ENCODE results near the gene HECTD2. TPM values are rescaled to one million over a fixed set of nuclear protein-coding genes. Genes with fewer than 3 reads are reported as not detected.

HECTD2 gene
- total and polyA plus RNA-seq, 2 of the 8 experiments (the other 6 are each of a cell fraction or from before 2014, with no cell fraction given) = 5.7 to 11.9 TPM

- CTCF ChIA-PET (ENCODE audit: partially characterized antibody) = no interaction called here
- no peak overlapping the region for H4K8ac ChIP-seq (ENCODE audit: extremely low read depth, insufficient read depth, low read length)
- TF ChIP-seq MAX (IDR thresholded peaks at IDR 0.05) = no peak
- no peak for TF ChIP-seq HDAC2 (IDR thresholded peaks at IDR 0.05; ENCODE audit: borderline replicate concordance in 1 of 2, low read depth in 2 of 2, low read length in 2 of 2)
- TF ChIP-seq GTF2F1 (IDR thresholded peaks at IDR 0.05; ENCODE audit: borderline replicate concordance, low read depth, low read length) = no peak
- no peak for TF ChIP-seq SIN3A (conservative IDR thresholded peaks at IDR 0.05 in 1 of 2, IDR thresholded peaks at IDR 0.05 in 1 of 2; ENCODE audit: low read depth in 1 of 2, low read length in 2 of 2)
- no peak for TF ChIP-seq ZNF274 (IDR thresholded peaks at IDR 0.05; ENCODE audit: borderline replicate concordance, extremely low read depth, low read length)
- TF ChIP-seq ATF2 (IDR thresholded peaks at IDR 0.05; ENCODE audit: low read length) = no peak
- no peak for TF ChIP-seq BCL11A (IDR thresholded peaks at IDR 0.05; ENCODE audit: low read depth in 2 of 2, low read length in 2 of 2)
- TF ChIP-seq TBP (IDR thresholded peaks at IDR 0.05; ENCODE audit: low read depth, low read length) = no peak
- TF ChIP-seq RXRA (IDR thresholded peaks at IDR 0.05; ENCODE audit: insufficient read depth, low read depth, low read length) = no peak
- TF ChIP-seq PHF8 (conservative IDR thresholded peaks at IDR 0.05; ENCODE audit: low read depth, low read length) = no peak
- TF ChIP-seq SIRT6 (IDR thresholded peaks at IDR 0.05; ENCODE audit: low read length) = no peak
- no peak for TF ChIP-seq CTBP2 (IDR thresholded peaks at IDR 0.05; ENCODE audit: borderline replicate concordance, insufficient read depth, insufficient read length, low read length)
Measured at GRCh38 chr10:91360461-91360860, 49.7 kb upstream of the HECTD2 start.

More at GRCh38 chr10:91360461-91360860, 49.7 kb upstream of the HECTD2 start:
- Histone ChIP-seq H3K4ac (replicated peaks; ENCODE audit: insufficient read length, low read depth, low read length) (no peak overlapping the region), H3K4me1 (replicated peaks in 1 of 4; ENCODE audit: control insufficient read depth in 3 of 4, insufficient read depth in 4 of 4, low read length in 3 of 4) (no peaks in the 10 kb centered on the region), H2BK120ac (replicated peaks; ENCODE audit: low read depth, low read length) (no peak overlapping the region), H2BK15ac (ENCODE audit: low read length) (no peak overlapping the region), H4K91ac (replicated peaks; ENCODE audit: insufficient read length, low read length) (no peak overlapping the region), H3K23me2 (ENCODE audit: low read depth, low read length) (no peaks in the 10 kb centered on the region), H3K4me3 (ENCODE audit: extremely low read depth in 1 of 4, insufficient read depth in 2 of 4, low read depth in 3 of 4, low read length in 4 of 4) (no peak overlapping the region), H2BK20ac (ENCODE audit: low read length) (no peak overlapping the region), H3K36me3 (ENCODE audit: control insufficient read depth in 2 of 4, insufficient read depth in 4 of 4, low read length in 3 of 4) (no peaks in the 10 kb centered on the region), H3K23ac (ENCODE audit: insufficient read length) (no peak overlapping the region), H4K20me1 (replicated peaks in 1 of 2; ENCODE audit: control insufficient read depth in 1 of 2, insufficient read depth in 2 of 2, low read length in 2 of 2) (no peaks in the 10 kb centered on the region), H3K27ac (ENCODE audit: low read depth, low read length) (no peak overlapping the region), H3K27me3 (replicated peaks in 1 of 4; ENCODE audit: control insufficient read depth in 3 of 4, extremely low read depth in 1 of 4, insufficient read depth in 3 of 4, low read length in 3 of 4) (no peaks in the 10 kb centered on the region), H3K9me3 (ENCODE audit: insufficient read depth in 2 of 2, low read depth in 1 of 2, low read length in 1 of 2) (no peaks in the 10 kb centered on the region), H3K79me2 (ENCODE audit: control insufficient read depth in 1 of 2, insufficient read depth in 2 of 2, low read length in 2 of 2) (no peaks in the 10 kb centered on the region), H3K4me2 (ENCODE audit: insufficient read depth in 1 of 2, low read depth in 2 of 2, low read length in 2 of 2) (no peak overlapping the region), H2BK5ac (ENCODE audit: low read depth, low read length) (no peak overlapping the region), H3K79me1 (ENCODE audit: low read depth, low read length) (no peaks in the 10 kb centered on the region), H3K18ac (ENCODE audit: extremely low read depth, low read length) (no peak overlapping the region), H2AK5ac (ENCODE audit: low read depth, low read length) (no peak overlapping the region), H2AFZ (ENCODE audit: low read length) (no peak overlapping the region), H3K14ac (ENCODE audit: insufficient read length) (no peak overlapping the region), H2BK12ac (ENCODE audit: low read depth, low read length) (no peak overlapping the region), H3K9ac (replicated peaks in 1 of 4; ENCODE audit: extremely low read depth in 1 of 4, low read depth in 3 of 4, low read length in 3 of 4) (no peak overlapping the region), H4K5ac (ENCODE audit: insufficient read length, low read depth, low read length) (no peak overlapping the region), H3K56ac (replicated peaks; ENCODE audit: insufficient read length, low read depth, low read length) (no peak overlapping the region)
- FAIRE-seq (no peak), DNase-seq (ENCODE audit: low read depth in 1 of 2, low spot score in 2 of 2) (no peak)
- WGBS, 2 experiments (ENCODE audit: extremely low coverage in 1 of 2, insufficient coverage in 1 of 2, insufficient read length in 1 of 2, insufficient replicate concordance in 2 of 2, low coverage in 1 of 2, low lambda C conversion rate in 2 of 2, missing lambda C conversion rate in 1 of 2) = 95% methylated on average over 3 of the region's 3 CpGs; no CpG with 5 or more reads in 1 of the 2 experiments
- POLR2A ChIA-PET (ENCODE audit: partially characterized antibody) = no interaction called here

All from H1 (cell line).